ENCODE results near the gene PDZD11. TPM values are rescaled to one million over a fixed set of nuclear protein-coding genes. Genes with fewer than 3 reads are reported as not detected.

The PDZD11 gene
- total and polyA plus RNA-seq, 8 donors: 7.4 to 30.9 (median 13.4) TPM

DNA sequence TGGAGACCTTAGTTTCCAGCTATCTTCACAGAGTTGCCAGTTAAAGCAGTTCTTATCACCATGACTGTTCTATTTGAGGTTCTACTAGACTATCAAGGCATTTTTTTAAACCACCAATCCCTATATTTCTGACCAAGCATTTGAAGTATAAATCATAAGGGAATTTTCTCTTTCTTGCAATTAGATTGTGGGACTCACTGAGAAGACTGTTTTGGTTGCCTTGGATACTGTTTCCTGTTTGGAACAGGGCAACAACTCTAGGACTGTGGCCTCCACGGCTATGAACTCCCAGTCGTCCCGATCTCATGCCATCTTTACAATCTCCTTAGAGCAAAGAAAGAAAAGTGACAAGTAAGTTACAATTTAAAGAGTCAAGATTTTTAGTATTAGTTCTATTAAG, 12.0 kb upstream of the PDZD11 start:
- Histone ChIP-seq H3K4me1 (no peaks in the 10 kb centered on the region), H3K9me3 (no peaks in the 10 kb centered on the region), H3K27ac (no peak overlapping the region), H3K27me3 (peaks cover 0 to 12% (median 0%) of the 10 kb centered on the region in 4 donors), H3K4me3 (no peak overlapping the region), H3K36me3 (no peaks in the 10 kb centered on the region)
- intact Hi-C loops (cut with DNase I): no loop called here
- 66 to 68% methylated on average over 3 of the region's 3 CpGs for WGBS, 2 donors
- no peak for FAIRE-seq
- TF ChIP-seq, protein P1, sequence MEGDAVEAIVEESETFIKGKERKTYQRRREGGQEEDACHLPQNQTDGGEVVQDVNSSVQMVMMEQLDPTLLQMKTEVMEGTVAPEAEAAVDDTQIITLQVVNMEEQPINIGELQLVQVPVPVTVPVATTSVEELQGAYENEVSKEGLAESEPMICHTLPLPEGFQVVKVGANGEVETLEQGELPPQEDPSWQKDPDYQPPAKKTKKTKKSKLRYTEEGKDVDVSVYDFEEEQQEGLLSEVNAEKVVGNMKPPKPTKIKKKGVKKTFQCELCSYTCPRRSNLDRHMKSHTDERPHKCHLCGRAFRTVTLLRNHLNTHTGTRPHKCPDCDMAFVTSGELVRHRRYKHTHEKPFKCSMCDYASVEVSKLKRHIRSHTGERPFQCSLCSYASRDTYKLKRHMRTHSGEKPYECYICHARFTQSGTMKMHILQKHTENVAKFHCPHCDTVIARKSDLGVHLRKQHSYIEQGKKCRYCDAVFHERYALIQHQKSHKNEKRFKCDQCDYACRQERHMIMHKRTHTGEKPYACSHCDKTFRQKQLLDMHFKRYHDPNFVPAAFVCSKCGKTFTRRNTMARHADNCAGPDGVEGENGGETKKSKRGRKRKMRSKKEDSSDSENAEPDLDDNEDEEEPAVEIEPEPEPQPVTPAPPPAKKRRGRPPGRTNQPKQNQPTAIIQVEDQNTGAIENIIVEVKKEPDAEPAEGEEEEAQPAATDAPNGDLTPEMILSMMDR (IDR thresholded peaks at IDR 0.05): no peak
- DNase-seq: no peak
- ATAC-seq: no peak

DNA sequence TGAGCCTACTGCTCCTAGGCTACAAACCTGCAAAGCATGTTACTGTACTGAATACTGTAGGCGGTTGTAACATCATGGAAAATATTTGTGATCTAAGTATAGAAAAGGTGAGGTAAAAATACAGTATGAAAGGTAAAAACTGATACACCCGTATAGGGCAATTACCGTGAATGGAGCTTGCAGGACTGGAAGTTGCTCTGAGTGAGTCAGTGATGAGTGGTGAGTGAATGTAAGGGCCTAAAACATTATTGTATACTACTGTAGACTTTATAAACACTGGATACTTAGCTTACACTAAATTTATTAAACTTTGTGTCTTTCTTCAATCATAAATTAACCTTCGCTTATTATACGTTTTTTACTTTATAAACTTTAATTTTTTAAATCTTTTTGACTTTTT, 3.9 kb upstream of the PDZD11 start:
- H3K4me3 ChIP-seq: no peak overlapping the region
- no peaks in the 10 kb centered on the region for H3K9me3 ChIP-seq
- H3K27me3 ChIP-seq: peaks cover 0 to 11% (median 0%) of the 10 kb centered on the region in 4 donors
- no peak for FAIRE-seq
- TF ChIP-seq, protein P1 (IDR thresholded peaks at IDR 0.05): no peak
- intact Hi-C loops (cut with DNase I): no loop called here
- no peak for DNase-seq
- no peak overlapping the region for H3K27ac ChIP-seq
- no peak for ATAC-seq
- H3K36me3 ChIP-seq: no peaks in the 10 kb centered on the region
- H3K4me1 ChIP-seq: no peaks in the 10 kb centered on the region
- WGBS, 2 donors: 66 to 88% methylated on average over 5 of the region's 5 CpGs

DNA sequence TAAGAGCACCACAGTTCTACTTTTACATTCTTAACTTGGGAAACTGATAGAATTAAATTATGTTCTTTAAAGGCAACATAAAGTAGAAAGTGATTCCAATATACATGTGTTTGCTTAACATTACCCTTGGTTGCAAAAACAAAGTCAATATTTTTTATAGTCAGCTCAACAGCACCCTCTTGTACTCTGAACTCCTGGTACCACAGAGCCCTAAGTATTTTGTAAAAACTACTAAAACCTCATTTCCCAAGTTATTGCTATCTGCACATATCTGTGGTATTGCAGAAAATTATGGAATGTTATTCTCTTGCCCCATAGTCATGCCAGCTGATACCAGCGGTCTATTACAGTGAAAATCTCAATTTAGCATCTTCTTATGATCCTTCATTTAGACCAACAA, 3.1 kb upstream of the PDZD11 start:
- no peak for FAIRE-seq
- Histone ChIP-seq H3K27ac (no peak overlapping the region), H3K4me3 (no peak overlapping the region), H3K27me3 (peaks cover 0 to 11% (median 0%) of the 10 kb centered on the region in 4 donors), H3K9me3 (no peaks in the 10 kb centered on the region), H3K4me1 (no peaks in the 10 kb centered on the region), H3K36me3 (no peaks in the 10 kb centered on the region)
- no peak for ATAC-seq
- WGBS, 2 donors: 0% methylated on average over 1 of the region's 1 CpG
- TF ChIP-seq, protein P1 (IDR thresholded peaks at IDR 0.05): no peak
- DNase-seq: no peak
- intact Hi-C loops (cut with DNase I): no loop called here

DNA sequence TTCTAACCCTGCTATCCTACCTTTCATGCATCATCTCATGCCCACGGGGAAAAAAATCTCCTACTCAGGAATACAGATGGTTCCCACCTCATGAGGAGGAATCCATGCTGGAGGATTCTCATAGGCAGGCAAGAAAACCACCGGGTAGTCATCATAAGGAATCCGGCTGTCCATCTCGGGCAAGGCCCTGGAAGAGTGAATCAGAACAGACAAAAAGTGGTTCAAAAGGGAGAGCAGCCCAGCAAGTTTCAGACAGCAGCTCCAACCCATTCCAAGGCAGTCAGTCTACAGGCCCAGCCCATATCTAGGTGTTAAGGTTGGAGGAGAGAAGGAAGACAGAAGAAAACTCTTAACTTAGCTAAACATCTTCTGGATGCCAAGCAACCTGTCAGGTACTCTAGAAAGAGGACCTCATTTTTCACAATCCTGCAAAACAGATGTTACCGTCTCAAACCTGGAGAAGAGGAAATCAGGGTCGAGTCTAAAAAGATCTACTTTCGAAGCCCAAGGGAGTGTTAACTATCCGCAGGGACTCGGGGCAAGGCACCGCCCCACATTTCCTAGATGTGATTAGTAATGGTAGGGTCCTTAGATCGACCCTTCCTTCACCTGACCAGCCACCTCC, 447 bp downstream of the PDZD11 start:
- WGBS, 2 donors: 24 to 46% methylated on average over 11 of the region's 11 CpGs
- Histone ChIP-seq H3K4me3 (peak overlapping the region; percentile 11 to 50 (median 28)), H3K36me3 (no peaks in the 10 kb centered on the region), H3K27me3 (peaks cover 0 to 4% (median 0%) of the 10 kb centered on the region in 4 donors), H3K27ac (peak overlapping the region in 1 of 4 donors; percentile 18), H3K9me3 (no peaks in the 10 kb centered on the region), H3K4me1 (no peaks in the 10 kb centered on the region)
- DNase-seq (no peak), ATAC-seq (no peak), FAIRE-seq (no peak)
- TF ChIP-seq, protein P1 (IDR thresholded peaks at IDR 0.05): no peak
- intact Hi-C loops (cut with DNase I): no loop called here

DNA sequence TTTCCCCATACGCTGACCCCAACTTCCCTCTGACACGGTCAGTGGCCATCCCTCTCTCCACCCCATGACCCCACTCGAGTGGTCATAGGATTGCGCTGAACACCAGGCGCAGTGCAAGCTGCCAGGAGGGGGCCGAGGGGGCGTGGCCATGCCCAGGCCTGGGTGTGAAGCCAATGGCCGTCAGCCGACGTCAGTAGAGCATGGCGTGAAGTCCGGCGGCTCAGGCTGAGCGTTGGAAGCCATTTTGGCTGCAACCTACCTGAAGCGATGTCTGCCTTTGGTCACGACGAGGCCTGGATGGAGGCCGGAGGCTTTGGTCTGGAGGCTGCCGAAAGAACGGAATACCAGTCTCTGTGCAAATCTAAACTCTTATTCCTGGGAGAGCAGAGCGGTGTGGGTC, 7.8 kb downstream of the PDZD11 start, which contains the start of gene RAB41:
Gene RAB41, plus strand, starts transcription at position 222 of the 400 bp plus-strand sequence. Its CDS starts 46 bp downstream, at position 268.
- WGBS, 2 donors: 89 to 91% methylated on average over 21 of the region's 21 CpGs
- FAIRE-seq: no peak

More for the DNA sequence above, 7.8 kb downstream of the PDZD11 start, which contains the start of gene RAB41:
- H3K4me1 ChIP-seq: no peaks in the 10 kb centered on the region
- TF ChIP-seq, protein P1 (IDR thresholded peaks at IDR 0.05): no peak
- no peak within 1 kb of the TSS for H3K4me3 ChIP-seq
- no peak within 1 kb of the TSS for H3K27ac ChIP-seq
- DNase-seq (peak in 1 of 6 donors; percentile 47), ATAC-seq (no peak)
- H3K9me3 ChIP-seq: no peaks in the 10 kb centered on the region
- H3K27me3 ChIP-seq: peaks cover 0 to 4% (median 0%) of the 10 kb centered on the region in 4 donors
- no peaks in the 10 kb centered on the region for H3K36me3 ChIP-seq
- intact Hi-C loops (cut with DNase I): no loop called here
